ENCODE measurements around the gene PLA2G4B. TPM values are rescaled to one million over a fixed set of nuclear protein-coding genes. Genes with fewer than 3 reads are reported as not detected.

Gene PLA2G4B
- total RNA-seq, 1 experiment from 2014 or later, result 11.0 TPM

- Mint-ChIP-seq H3K27me3 (ENCODE audit: low read depth) (no peaks in the 10 kb centered on the region), H3K9me3 (0 out of 2 replicates have a peak, but pooled peaks cover 4% of the 10 kb centered on the region), H3K4me3 (no peak overlapping the region), H3K4me1 (no peaks in the 10 kb centered on the region), H3K27ac (no peak overlapping the region), H3K36me3 (peaks cover 14% of the 10 kb centered on the region)
- TF ChIP-seq HMGA2 (CRISPR knock-in tag; IDR thresholded peaks at IDR 0.05) (0 out of 2 replicates have a peak, but pooled peaks have one; percentile 22), ESRRA (CRISPR knock-in tag; IDR thresholded peaks at IDR 0.05; ENCODE audit: borderline replicate concordance) (no peak), EMX1 (CRISPR knock-in tag; IDR thresholded peaks at IDR 0.05) (no peak), TCF7 (CRISPR knock-in tag; IDR thresholded peaks at IDR 0.05; ENCODE audit: low read depth) (no peak), ETV6 (CRISPR knock-in tag; IDR thresholded peaks at IDR 0.05) (no peak), MLX (CRISPR knock-in tag; IDR thresholded peaks at IDR 0.05) (no peak), JUN (CRISPR knock-in tag; IDR thresholded peaks at IDR 0.05) (no peak)
- TF ChIP-seq, protein P1, sequence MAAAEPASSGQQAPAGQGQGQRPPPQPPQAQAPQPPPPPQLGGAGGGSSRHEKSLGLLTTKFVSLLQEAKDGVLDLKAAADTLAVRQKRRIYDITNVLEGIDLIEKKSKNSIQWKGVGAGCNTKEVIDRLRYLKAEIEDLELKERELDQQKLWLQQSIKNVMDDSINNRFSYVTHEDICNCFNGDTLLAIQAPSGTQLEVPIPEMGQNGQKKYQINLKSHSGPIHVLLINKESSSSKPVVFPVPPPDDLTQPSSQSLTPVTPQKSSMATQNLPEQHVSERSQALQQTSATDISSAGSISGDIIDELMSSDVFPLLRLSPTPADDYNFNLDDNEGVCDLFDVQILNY (CRISPR knock-in tag; IDR thresholded peaks at IDR 0.05), result no peak
- DNase-seq (ENCODE audit: low spot score) (no peak), ATAC-seq (no peak)
- POLR2A ChIA-PET, result no interaction called here
- CTCF ChIA-PET, result interaction anchor here (1.6 to 2.0 kb wide), 3 partner anchors 9 to 122 kb away, joined by 4 to 11 read pairs (median 10); partner anchors contain the start of gene MAPKBP1
These were observed 57.3 kb downstream of the PLA2G4B start for GRCh38 chr15:41895957-41896356.

DNA sequence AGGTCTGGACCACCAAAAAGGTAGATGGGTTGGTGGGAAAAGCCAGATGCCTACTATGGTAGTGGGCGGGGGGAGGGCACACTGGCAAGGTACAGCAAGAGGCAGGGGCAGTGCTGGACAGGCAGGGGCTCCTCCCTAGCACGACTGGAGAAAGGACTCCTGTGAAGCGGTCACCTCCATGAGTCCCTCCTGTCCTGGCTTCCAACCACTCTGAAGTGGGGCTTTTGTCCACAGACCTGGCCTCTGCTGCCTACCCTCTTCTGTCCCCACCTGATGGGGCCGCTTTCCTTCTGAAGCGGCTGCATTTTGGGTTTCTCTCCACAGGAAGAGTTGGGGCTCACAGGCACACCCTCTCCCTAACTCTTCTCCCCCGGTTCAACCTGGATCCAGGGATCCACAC lies 57.9 kb downstream of the PLA2G4B start:
- Mint-ChIP-seq H3K4me1 (no peaks in the 10 kb centered on the region), H3K9me3 (0 out of 2 replicates have a peak, but pooled peaks cover 4% of the 10 kb centered on the region), H3K36me3 (peaks cover 19% of the 10 kb centered on the region), H3K27me3 (ENCODE audit: low read depth) (no peaks in the 10 kb centered on the region), H3K27ac (no peak overlapping the region), H3K4me3 (no peak overlapping the region)
- no peak for DNase-seq (ENCODE audit: low spot score)
- ChIA-PET POLR2A (no interaction called here), CTCF (no interaction called here)
- ATAC-seq, result no peak
- TF ChIP-seq CBFB (CRISPR knock-in tag; IDR thresholded peaks at IDR 0.05; ENCODE audit: low read depth) (no peak), TEAD1 (CRISPR knock-in tag; IDR thresholded peaks at IDR 0.05) (no peak), NR3C1 (CRISPR knock-in tag; conservative IDR thresholded peaks at IDR 0.05; ENCODE audit: low read depth) (no peak), CREM (CRISPR knock-in tag; IDR thresholded peaks at IDR 0.05) (no peak), EMX1 (CRISPR knock-in tag; IDR thresholded peaks at IDR 0.05) (no peak), ZNF396 (CRISPR knock-in tag; IDR thresholded peaks at IDR 0.05; ENCODE audit: borderline replicate concordance) (no peak), ZNF219 (CRISPR knock-in tag; IDR thresholded peaks at IDR 0.05; ENCODE audit: borderline replicate concordance) (no peak), SMAD4 (CRISPR knock-in tag; IDR thresholded peaks at IDR 0.05) (no peak)
- TF ChIP-seq, protein P2, sequence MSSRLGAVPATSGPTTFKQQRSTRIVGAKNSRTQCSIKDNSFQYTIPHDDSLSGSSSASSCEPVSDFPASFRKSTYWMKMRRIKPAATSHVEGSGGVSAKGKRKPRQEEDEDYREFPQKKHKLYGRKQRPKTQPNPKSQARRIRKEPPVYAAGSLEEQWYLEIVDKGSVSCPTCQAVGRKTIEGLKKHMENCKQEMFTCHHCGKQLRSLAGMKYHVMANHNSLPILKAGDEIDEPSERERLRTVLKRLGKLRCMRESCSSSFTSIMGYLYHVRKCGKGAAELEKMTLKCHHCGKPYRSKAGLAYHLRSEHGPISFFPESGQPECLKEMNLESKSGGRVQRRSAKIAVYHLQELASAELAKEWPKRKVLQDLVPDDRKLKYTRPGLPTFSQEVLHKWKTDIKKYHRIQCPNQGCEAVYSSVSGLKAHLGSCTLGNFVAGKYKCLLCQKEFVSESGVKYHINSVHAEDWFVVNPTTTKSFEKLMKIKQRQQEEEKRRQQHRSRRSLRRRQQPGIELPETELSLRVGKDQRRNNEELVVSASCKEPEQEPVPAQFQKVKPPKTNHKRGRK (CRISPR knock-in tag; IDR thresholded peaks at IDR 0.05; ENCODE audit: borderline replicate concordance), result no peak
- TF ChIP-seq, protein P3, sequence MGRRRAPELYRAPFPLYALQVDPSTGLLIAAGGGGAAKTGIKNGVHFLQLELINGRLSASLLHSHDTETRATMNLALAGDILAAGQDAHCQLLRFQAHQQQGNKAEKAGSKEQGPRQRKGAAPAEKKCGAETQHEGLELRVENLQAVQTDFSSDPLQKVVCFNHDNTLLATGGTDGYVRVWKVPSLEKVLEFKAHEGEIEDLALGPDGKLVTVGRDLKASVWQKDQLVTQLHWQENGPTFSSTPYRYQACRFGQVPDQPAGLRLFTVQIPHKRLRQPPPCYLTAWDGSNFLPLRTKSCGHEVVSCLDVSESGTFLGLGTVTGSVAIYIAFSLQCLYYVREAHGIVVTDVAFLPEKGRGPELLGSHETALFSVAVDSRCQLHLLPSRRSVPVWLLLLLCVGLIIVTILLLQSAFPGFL (CRISPR knock-in tag; IDR thresholded peaks at IDR 0.05; ENCODE audit: borderline replicate concordance), result no peak
- TF ChIP-seq, protein P4, sequence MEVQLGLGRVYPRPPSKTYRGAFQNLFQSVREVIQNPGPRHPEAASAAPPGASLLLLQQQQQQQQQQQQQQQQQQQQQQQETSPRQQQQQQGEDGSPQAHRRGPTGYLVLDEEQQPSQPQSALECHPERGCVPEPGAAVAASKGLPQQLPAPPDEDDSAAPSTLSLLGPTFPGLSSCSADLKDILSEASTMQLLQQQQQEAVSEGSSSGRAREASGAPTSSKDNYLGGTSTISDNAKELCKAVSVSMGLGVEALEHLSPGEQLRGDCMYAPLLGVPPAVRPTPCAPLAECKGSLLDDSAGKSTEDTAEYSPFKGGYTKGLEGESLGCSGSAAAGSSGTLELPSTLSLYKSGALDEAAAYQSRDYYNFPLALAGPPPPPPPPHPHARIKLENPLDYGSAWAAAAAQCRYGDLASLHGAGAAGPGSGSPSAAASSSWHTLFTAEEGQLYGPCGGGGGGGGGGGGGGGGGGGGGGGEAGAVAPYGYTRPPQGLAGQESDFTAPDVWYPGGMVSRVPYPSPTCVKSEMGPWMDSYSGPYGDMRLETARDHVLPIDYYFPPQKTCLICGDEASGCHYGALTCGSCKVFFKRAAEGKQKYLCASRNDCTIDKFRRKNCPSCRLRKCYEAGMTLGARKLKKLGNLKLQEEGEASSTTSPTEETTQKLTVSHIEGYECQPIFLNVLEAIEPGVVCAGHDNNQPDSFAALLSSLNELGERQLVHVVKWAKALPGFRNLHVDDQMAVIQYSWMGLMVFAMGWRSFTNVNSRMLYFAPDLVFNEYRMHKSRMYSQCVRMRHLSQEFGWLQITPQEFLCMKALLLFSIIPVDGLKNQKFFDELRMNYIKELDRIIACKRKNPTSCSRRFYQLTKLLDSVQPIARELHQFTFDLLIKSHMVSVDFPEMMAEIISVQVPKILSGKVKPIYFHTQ (CRISPR knock-in tag; IDR thresholded peaks at IDR 0.05), result no peak
- TF ChIP-seq, protein P5, sequence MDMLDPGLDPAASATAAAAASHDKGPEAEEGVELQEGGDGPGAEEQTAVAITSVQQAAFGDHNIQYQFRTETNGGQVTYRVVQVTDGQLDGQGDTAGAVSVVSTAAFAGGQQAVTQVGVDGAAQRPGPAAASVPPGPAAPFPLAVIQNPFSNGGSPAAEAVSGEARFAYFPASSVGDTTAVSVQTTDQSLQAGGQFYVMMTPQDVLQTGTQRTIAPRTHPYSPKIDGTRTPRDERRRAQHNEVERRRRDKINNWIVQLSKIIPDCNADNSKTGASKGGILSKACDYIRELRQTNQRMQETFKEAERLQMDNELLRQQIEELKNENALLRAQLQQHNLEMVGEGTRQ (CRISPR knock-in tag; IDR thresholded peaks at IDR 0.05), result no peak
- TF ChIP-seq, protein P6, sequence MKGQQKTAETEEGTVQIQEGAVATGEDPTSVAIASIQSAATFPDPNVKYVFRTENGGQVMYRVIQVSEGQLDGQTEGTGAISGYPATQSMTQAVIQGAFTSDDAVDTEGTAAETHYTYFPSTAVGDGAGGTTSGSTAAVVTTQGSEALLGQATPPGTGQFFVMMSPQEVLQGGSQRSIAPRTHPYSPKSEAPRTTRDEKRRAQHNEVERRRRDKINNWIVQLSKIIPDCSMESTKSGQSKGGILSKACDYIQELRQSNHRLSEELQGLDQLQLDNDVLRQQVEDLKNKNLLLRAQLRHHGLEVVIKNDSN (CRISPR knock-in tag; IDR thresholded peaks at IDR 0.05), result no peak
- TF ChIP-seq, protein P7, sequence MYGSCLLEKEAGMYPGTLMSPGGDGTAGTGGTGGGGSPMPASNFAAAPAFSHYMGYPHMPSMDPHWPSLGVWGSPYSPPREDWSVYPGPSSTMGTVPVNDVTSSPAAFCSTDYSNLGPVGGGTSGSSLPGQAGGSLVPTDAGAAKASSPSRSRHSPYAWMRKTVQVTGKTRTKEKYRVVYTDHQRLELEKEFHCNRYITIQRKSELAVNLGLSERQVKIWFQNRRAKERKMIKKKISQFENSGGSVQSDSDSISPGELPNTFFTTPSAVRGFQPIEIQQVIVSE (CRISPR knock-in tag; IDR thresholded peaks at IDR 0.05; ENCODE audit: borderline replicate concordance), result no peak
- TF ChIP-seq, protein P8, sequence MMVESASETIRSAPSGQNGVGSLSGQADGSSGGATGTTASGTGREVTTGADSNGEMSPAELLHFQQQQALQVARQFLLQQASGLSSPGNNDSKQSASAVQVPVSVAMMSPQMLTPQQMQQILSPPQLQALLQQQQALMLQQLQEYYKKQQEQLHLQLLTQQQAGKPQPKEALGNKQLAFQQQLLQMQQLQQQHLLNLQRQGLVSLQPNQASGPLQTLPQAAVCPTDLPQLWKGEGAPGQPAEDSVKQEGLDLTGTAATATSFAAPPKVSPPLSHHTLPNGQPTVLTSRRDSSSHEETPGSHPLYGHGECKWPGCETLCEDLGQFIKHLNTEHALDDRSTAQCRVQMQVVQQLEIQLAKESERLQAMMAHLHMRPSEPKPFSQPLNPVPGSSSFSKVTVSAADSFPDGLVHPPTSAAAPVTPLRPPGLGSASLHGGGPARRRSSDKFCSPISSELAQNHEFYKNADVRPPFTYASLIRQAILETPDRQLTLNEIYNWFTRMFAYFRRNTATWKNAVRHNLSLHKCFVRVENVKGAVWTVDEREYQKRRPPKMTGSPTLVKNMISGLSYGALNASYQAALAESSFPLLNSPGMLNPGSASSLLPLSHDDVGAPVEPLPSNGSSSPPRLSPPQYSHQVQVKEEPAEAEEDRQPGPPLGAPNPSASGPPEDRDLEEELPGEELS (CRISPR knock-in tag; IDR thresholded peaks at IDR 0.05), result no peak
